HFF-Myc (cell line): ENCODE results near the gene MLLT3.

ENCODE experiments used
- DNase-seq: peaks from one replicate; pipeline ENCODE4 v3.0.0-alpha.2; 2011; ENCODE audit warnings: low read depth; ENCODE audit errors: extremely low read depth
- H3K4me3 ChIP-seq: replicated peaks from 2 replicates; pipeline ENCODE4 v1.5.1; 2011; ENCODE audit warnings: low read depth, mild to moderate bottlenecking, control low read depth, low read length
- TF ChIP-seq, protein P1 (sequence below): IDR thresholded peaks from 2 replicates; pipeline ENCODE4 v1.5.1; 2012; ENCODE audit warnings: mild to moderate bottlenecking, low read depth, low read length, control low read depth; ENCODE audit errors: missing control alignments

MLLT3 gene

DNA sequence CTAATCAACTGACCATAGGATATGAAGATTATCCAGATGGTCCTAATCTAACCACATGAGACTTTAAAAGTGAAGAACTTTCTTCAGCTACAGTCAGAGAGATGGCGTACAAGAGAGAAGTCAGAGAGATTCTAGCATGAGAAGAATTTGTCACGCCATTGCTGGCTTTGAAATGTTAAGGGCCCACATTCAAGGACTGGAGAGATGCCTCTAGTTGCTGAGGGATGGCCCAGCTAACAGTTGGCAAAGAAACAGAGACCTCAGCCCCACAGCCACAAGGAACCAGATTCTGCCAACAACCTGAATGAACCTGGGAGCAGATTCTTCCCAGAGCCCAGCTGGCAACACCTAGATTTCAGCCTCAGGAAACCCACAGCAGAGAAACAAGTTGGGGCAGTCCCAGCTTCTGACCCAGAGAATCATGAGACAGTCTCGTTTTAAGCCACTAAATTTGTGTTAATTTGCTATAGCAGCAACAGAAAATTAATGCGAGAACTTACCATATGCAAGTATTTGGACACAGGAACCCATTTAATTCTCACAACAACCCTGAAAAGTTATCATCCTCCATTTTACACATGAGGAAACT is 132.0 kb downstream of the MLLT3 start:
- H3K4me3 ChIP-seq: no peak overlapping the region
- DNase-seq: no peak
- TF ChIP-seq, protein P1, sequence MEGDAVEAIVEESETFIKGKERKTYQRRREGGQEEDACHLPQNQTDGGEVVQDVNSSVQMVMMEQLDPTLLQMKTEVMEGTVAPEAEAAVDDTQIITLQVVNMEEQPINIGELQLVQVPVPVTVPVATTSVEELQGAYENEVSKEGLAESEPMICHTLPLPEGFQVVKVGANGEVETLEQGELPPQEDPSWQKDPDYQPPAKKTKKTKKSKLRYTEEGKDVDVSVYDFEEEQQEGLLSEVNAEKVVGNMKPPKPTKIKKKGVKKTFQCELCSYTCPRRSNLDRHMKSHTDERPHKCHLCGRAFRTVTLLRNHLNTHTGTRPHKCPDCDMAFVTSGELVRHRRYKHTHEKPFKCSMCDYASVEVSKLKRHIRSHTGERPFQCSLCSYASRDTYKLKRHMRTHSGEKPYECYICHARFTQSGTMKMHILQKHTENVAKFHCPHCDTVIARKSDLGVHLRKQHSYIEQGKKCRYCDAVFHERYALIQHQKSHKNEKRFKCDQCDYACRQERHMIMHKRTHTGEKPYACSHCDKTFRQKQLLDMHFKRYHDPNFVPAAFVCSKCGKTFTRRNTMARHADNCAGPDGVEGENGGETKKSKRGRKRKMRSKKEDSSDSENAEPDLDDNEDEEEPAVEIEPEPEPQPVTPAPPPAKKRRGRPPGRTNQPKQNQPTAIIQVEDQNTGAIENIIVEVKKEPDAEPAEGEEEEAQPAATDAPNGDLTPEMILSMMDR: no peak

DNA sequence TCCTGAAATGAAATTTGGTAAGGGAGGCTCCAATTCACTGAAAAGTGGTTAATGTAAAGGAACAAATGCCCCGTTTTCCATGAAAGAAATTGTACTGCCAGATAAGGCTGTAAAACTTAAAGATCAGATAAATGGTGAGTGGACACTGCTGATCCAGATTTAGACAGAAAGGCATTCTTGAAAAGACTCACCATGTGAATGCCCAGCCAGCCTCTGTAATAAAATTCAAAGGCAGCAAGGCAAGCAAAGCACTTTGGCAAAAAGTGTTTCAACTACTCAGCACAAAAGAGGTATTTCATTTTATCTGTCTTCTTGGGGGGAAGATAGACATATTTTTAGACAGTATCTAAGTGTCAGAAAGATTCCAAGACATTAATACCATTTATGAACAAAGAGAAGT is 133.6 kb downstream of the MLLT3 start:
- TF ChIP-seq, protein P1: no peak
- H3K4me3 ChIP-seq: no peak overlapping the region
- no peak for DNase-seq

- DNase-seq: no peak
- TF ChIP-seq, protein P1: no peak
- no peak overlapping the region for H3K4me3 ChIP-seq
Measured at GRCh38 chr9:20486552-20486951, 135.7 kb downstream of the MLLT3 start.

DNA sequence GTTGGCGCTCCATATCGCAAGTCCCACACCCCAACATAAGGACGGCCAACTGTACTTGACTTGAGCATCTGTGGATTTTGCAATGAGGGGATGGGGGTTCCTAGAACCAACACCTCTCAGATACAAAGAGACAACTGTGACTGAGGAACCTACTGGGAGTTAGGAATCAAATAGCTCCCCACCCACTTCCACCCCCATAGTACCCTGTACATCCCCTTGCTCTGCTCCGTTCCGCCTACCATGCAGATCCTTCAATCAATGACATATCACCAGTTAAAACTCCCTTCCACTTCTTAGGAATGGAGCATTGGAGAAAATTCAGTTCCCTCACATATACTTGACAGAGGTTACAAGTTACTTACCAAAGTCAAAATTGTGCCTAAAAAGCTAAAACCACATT is 140.9 kb downstream of the MLLT3 start:
- H3K4me3 ChIP-seq: no peak overlapping the region
- no peak for DNase-seq
- TF ChIP-seq, protein P1: no peak

DNA sequence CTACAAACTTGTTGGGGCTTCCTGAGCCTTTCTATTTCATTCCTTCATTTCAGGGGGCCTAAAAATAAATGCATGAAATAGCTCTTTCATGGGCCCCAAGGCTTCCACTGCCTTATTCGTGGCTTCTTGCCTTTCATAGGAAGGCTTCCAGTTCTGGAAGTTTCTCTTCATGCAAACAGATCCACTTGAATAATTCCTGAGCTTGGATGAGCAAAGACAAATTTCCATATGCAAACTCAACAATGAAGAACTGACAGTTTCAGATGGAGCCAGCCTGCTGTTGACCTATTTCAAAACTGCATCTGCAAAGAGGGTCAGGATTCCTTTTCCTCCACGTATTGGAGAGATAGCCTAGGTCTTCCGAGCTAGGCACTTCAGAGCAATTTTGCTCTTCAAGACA is 142.1 kb downstream of the MLLT3 start:
- TF ChIP-seq, protein P1: no peak
- DNase-seq: no peak
- no peak overlapping the region for H3K4me3 ChIP-seq

- no peak overlapping the region for H3K4me3 ChIP-seq
- no peak for DNase-seq
- TF ChIP-seq, protein P1: no peak
Measured at GRCh38 chr9:20479419-20480155, 142.7 kb downstream of the MLLT3 start.
